ENCODE data around the gene ATP6V1E1. TPM values are rescaled to one million over a fixed set of nuclear protein-coding genes. Genes with fewer than 3 reads are reported as not detected.
A peak's percentile ranks its signal among the peaks of the same experiment; 100 is the strongest.
"Not testable (repeated sequence)": the region's sequence is repeated elsewhere in the genome, so short reads cannot be mapped to it uniquely, and the experiment has no call there.

The ATP6V1E1 gene
- total RNA-seq, 3 donors from 2014 or later: 99.6 to 128 (median 110) TPM

DNA sequence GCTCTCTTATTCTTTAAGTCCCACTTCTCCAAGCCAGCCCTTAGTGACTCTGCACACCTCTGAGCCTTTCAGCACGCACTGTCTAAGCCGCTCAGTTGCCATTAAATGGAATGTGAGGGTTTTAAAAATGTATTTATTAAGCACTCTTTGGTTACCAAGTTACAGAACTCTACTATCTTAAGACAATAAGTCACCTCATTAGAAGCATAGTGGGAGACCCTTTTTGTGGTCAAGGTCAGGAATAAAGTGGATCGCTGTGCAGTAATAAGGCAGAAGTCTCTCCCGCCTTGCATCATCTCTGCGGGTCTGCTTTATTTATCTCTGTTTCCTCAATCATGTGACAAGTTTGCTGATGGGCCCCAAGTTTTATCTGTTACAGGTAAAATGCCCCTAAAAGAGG lies 53.4 kb downstream of the ATP6V1E1 start:
- Histone ChIP-seq H3K4me3 (no peak overlapping the region), H3K36me3 (ENCODE audit: low read depth) (no peaks in the 10 kb centered on the region), H3K9me3 (no peaks in the 10 kb centered on the region), H3K4me1 (ENCODE audit: low read depth) (peaks cover 2% of the 10 kb centered on the region)
- intact Hi-C loops (cut with DNase I, micrococcal nuclease): no loop called here
- DNase-seq (no peak), ATAC-seq (no peak)
- TF ChIP-seq, protein P1, sequence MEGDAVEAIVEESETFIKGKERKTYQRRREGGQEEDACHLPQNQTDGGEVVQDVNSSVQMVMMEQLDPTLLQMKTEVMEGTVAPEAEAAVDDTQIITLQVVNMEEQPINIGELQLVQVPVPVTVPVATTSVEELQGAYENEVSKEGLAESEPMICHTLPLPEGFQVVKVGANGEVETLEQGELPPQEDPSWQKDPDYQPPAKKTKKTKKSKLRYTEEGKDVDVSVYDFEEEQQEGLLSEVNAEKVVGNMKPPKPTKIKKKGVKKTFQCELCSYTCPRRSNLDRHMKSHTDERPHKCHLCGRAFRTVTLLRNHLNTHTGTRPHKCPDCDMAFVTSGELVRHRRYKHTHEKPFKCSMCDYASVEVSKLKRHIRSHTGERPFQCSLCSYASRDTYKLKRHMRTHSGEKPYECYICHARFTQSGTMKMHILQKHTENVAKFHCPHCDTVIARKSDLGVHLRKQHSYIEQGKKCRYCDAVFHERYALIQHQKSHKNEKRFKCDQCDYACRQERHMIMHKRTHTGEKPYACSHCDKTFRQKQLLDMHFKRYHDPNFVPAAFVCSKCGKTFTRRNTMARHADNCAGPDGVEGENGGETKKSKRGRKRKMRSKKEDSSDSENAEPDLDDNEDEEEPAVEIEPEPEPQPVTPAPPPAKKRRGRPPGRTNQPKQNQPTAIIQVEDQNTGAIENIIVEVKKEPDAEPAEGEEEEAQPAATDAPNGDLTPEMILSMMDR (IDR thresholded peaks at IDR 0.05): no peak

DNA sequence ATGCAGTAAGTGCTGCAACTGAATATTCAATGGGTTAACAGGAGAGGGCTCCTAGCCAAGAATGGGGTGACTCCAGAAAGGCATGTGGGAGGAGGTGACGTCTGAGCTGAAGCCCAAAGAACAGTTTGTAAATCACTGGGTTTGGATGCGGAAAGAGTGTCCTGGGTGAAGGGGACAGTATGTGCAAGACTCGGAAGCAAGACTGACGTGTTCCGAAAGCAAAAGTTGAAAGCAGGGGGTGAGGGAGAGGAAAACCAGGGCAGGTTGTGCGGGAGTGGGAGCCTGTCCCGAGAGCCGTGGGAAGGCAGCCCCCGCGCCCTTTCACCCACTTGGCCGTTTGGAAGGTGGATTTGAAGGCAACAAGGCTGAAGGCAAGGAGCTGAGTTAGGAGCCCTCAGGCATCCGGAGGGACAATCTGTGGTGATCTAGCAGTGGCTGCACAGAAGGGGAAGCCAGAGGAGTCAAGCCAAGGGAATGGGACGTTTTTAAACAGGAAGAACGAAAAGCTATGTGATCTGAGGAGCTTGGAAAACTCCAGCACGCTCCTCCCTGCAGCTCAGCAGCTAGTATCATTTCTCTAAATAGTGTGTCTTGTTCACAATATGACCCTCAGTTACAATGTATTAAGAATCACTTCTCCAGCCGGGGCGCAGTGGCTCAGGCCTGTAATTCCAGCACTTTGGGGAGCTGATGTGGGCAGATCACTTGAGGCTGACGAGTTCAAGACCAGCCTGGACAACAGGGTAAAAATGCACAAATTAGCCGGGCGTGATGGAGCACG lies 57.5 kb downstream of the ATP6V1E1 start:
- TF ChIP-seq, protein P1 (IDR thresholded peaks at IDR 0.05): no peak
- ATAC-seq (peak; percentile 71), DNase-seq (peak in 2 of 3 donors; percentile 29 to 46)
- H3K4me1 ChIP-seq (ENCODE audit: low read depth): peaks cover 2% of the 10 kb centered on the region
- no peaks in the 10 kb centered on the region for H3K36me3 ChIP-seq (ENCODE audit: low read depth)
- intact Hi-C loops (cut with DNase I, micrococcal nuclease): no loop called here
- no peak overlapping the region for H3K4me3 ChIP-seq
- H3K9me3 ChIP-seq: no peaks in the 10 kb centered on the region

GRCh38 chr22:17569971-17570511 lies 58.5 kb downstream of the ATP6V1E1 start:
- TF ChIP-seq, protein P1 (IDR thresholded peaks at IDR 0.05): no peak
- Histone ChIP-seq H3K4me3 (no peak overlapping the region), H3K36me3 (ENCODE audit: low read depth) (no peaks in the 10 kb centered on the region), H3K9me3 (no peaks in the 10 kb centered on the region), H3K4me1 (ENCODE audit: low read depth) (peaks cover 2% of the 10 kb centered on the region)
- ATAC-seq: peak; percentile 24
- no peak for DNase-seq
- intact Hi-C loops (cut with DNase I, micrococcal nuclease): no loop called here

GRCh38 chr22:17566776-17567175 lies 61.8 kb downstream of the ATP6V1E1 start:
- H3K4me1 ChIP-seq (ENCODE audit: low read depth): no peaks in the 10 kb centered on the region
- no peak for DNase-seq
- intact Hi-C loops (cut with DNase I, micrococcal nuclease): no loop called here

DNA sequence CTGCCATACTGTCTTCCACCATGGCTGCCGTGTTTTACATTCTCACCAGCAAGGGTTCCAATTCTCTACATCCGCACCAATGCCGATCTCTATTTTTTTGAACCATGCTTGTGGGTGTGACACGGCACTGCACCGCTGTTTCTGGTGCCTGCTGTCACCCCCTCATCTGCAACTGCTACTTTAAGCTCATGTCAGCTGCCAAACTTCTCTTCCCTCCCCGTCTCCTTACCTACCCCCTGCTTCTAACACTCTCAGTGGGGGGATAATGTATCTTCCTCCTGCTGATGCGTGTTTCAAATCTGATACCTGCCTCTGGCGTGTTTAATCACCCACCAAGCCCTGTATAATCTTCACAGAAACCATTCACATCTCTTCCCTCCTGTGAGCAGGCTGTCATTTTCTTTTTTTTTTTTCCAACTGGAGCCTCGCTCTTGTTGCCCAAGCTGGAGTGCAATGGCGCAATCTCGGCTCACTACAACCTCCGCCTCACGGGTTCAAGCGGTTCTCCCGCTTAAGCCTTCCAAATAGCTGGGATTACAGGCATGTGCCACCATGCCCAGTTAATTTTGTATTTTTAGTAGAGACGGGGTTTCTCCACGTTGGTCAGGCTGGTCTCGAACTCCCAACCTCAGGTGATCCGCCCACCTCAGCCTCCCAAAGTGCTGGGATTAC lies 62.4 kb downstream of the ATP6V1E1 start:
- intact Hi-C loops (cut with DNase I, micrococcal nuclease); H3K9me3 ChIP-seq; H3K4me3 ChIP-seq; H3K36me3 ChIP-seq (ENCODE audit: low read depth); ATAC-seq; H3K4me1 ChIP-seq (ENCODE audit: low read depth); DNase-seq: not testable (repeated sequence)

More at GRCh38 chr22:17566776-17567175, 61.8 kb downstream of the ATP6V1E1 start:
- no peaks in the 10 kb centered on the region for H3K36me3 ChIP-seq (ENCODE audit: low read depth)
- no peak for ATAC-seq
- TF ChIP-seq, protein P1 (IDR thresholded peaks at IDR 0.05): no peak
- H3K9me3 ChIP-seq: no peaks in the 10 kb centered on the region
- no peak overlapping the region for H3K4me3 ChIP-seq

- TF ChIP-seq, protein P1 (IDR thresholded peaks at IDR 0.05): no peak
- intact Hi-C loops (cut with DNase I, micrococcal nuclease): no loop called here
- H3K9me3 ChIP-seq: no peaks in the 10 kb centered on the region
- H3K4me1 ChIP-seq (ENCODE audit: low read depth): no peaks in the 10 kb centered on the region
- ATAC-seq (no peak), DNase-seq (peak in 1 of 3 donors; percentile 15)
- no peaks in the 10 kb centered on the region for H3K36me3 ChIP-seq (ENCODE audit: low read depth)
- H3K4me3 ChIP-seq: no peak overlapping the region
These were observed 64.6 kb downstream of the ATP6V1E1 start for GRCh38 chr22:17563936-17564391.

All from mucosa of descending colon (tissue), 3 donors.